NCI-H2196 (cell line): ENCODE results near the gene ADAMTSL4.
"Not testable (repeated sequence)": the region's sequence is repeated elsewhere in the genome, so short reads cannot be mapped to it uniquely, and the experiment has no call there.

ENCODE experiments used
- DNase-seq: peaks from one replicate; lab custom pipeline; 2025; ENCODE audit not compliant: unreplicated experiment; lab: John Stamatoyannopoulos, UW

ADAMTSL4 gene

DNA sequence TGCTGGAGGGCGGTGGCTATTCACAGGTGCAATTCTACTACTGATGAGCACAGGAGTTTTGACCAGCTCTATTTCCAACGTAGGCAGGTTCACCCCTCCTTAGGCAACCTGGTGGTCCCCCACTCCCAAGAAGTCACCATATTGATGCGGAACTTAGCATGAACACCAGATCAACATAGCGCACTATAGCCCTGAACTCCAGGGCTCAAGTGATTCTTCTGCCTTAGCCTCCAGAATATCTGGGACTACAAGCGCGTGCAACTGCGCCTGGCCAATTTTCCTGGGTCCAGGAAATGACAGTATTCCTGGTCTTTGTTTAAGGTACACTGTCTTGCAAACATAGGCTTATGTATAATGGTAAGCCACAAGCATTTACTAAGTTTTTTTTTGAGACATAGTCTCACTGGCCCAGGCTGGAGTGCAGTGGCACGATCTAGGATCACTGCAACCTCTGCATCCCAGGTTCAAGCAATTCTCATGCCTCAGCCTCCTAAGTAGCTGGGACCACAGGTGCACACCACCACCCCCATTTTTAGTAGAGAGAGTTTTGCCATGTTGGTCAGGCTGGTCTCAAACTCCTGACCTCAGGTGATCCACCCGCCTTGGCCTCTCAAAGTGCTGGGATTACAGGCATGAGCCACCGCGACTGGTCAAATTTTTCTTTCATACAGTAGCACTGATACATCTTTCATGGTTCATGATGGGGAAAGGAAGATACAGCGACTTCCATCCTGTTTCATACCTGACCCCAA is 17.6 kb downstream of the ADAMTSL4 start:
- DNase-seq, result no peak

DNA sequence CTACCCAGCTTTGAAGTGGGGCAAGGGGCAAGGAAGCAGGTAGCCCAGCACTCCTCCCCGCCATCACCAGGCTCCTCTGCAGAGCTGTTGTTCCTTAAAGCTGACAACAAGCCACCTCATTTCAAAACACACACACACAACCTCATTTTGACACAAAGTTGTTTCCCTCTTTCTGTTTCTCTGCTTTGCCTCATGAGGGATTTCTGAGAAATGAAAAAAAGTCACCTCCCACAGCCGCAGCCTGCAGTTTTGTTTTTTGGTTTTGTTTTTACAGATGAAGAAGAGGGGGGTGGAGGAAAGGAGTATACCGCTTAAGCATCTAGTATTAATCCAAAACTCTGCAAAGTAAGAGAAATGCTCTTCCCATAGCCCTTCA is 18.1 kb downstream of the ADAMTSL4 start:
- no peak for DNase-seq

DNA sequence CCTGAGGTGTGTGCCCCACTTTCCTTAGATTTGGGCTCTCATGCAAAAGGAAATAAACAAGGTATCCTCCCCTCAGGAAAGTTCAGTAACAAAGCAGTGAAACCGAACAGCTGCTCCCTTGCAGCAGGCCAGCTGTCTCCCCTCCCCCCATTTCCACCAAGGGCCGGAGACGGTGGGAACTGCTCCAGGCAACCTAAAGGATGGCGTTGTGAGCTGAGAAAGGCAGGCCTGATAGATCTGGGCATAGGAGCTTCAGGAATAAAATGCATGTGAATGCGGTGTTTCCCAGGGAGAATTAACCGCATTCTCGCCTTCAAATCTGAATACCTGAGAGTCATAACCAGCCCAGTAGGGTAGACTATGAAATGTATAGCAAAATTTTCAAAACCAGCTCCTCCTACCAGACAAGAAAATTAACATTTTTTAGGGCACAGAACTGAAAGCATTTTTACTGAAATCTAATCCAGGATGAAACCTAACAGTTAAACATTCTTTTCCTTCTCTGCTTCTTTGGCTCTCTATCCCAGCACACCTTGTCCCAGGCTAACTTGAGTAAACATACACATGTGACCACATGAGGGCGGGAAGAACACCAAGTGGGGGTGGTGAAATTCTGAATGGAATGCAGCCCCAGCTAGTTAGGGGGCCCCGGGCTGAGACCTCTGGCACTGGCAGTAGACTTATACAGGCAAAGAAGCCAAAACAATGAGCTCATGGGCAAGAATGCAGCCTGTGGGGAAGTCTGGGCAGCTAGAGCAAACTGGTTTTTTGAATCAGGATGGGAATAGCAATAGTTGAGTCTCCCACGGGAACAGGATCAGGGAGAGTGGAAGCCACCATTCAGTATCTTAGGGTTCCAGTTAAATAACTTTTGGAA is 18.7 kb downstream of the ADAMTSL4 start:
- peak; percentile 68 for DNase-seq

DNA sequence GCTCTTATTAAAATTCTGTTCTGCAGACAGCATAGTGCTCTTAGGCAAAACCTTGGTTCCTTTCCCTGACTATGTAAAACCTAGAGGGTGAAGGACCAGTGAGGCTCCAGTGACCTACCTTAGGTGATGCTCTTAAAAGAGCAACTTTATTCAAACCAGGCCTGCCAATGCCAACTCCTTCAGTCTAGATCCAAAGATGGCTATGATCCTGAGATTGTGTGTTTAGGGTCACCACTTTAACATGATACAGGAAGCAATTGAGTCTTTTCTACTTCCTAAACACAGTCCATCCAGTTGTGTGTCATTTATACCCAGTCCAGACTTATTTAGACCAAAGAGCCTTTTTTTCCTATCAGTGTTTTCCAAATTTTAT is 19.4 kb downstream of the ADAMTSL4 start:
- peak; percentile 60 for DNase-seq

DNA sequence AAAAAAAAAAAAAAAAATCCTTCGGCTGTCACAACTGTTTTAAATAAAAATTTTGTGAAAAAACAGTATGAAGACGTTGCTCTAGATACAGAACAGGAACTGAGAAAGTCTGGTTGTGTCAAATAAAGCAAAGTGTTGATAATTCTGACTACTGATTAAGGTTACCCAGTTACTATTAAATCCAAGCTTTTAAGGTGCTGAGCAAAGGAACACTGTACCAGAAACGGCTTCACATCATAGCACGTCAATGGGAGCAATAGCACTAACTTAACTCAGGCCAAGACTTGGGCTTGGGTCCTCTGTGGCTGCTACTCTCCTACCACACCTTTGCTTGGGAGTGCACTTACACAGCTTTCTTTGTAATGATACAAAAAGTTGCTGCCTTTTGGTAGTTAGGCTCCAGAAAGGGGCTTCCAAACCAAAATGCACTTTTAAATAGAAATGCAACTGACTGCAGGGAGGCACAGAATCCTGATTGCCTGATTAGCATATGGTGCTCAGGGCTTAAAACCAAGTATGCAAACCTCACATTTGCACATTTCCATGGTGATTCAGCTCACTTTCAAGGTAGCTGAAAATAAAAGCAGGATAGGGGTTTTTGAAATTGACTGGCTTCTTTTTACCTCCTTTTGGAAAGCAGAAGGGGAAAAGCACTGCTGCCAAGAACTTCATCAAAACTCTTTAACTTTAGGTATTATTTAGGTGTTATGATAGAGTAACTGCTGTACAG is 23.9 kb downstream of the ADAMTSL4 start:
- DNase-seq, result no peak

DNA sequence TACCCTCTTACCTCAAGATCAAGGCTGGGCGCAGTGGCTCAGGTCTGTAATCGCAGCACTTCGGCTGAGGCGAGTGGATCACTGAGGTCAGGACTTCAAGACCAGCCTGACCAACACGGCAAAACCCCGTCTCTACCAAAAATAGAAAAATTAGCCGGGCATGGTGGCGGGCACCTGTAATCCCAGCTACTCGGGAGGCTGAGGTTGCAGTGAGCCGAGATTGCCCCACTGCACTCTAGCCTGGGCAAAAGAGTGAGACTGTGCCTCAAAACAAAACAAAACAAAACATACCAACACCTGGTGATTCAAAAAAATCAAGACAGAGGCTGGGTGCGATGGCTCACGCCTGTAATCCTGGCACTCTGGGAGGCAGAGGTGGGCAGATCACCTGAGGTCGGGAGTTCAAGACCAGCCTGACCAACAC is 24.5 kb downstream of the ADAMTSL4 start:
- DNase-seq, result not testable (repeated sequence)

DNA sequence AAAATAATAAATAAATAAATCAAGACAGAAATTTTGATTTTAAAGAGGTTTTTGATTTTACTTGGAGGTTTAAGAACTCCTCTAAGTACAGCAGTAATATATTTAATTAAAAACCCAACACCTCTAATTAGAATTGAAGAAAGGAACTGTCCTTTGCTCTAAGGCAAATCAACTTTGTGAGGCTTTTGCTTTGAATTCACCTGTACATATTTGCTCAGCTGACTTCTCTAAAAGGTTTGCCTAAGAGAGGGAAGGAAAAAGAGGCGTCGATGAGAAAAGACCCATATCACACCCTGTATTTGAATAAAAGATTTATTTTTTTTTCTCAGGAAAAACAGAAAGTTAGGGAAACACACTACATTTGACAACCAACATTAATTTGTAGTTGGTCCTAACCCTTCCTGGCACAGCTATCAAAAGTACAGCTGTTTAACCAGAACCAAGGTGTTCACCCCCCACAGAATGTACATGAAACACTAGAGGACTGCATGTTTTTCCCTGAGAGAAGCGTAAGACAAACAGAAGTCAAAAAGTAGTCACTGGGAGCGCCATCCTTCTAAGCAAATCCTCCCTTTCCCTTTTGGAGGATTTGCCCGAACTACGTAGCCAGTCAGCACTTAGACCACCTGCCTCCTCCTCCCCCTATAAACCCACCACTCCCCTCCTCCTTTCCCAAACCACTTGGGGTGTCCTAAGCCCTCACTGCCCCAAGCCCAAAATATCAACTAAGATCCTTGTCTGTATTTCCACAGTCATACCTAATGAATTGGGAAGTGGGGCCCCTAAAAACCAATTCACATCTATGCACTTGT is 25.3 kb downstream of the ADAMTSL4 start:
- DNase-seq, result no peak

DNA sequence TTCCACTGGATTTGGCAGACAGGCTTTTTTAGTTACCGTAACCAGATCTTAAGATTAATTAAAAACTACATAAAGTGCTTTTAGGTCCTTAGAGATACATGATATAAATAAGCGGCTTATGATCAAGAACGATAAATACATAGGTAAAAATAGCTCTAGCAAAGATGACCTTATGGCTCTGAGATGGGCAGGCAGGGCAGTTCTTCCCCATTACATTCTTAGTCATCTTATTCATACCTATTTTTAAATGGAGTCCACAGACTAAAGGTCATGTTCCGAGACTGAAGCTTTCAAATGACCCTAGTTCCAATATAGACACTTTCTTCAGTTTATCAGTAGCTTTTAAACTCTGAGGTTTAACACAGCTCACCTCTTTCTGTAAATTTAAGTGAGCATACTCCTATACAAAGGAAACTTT is 25.9 kb downstream of the ADAMTSL4 start:
- no peak for DNase-seq

DNA sequence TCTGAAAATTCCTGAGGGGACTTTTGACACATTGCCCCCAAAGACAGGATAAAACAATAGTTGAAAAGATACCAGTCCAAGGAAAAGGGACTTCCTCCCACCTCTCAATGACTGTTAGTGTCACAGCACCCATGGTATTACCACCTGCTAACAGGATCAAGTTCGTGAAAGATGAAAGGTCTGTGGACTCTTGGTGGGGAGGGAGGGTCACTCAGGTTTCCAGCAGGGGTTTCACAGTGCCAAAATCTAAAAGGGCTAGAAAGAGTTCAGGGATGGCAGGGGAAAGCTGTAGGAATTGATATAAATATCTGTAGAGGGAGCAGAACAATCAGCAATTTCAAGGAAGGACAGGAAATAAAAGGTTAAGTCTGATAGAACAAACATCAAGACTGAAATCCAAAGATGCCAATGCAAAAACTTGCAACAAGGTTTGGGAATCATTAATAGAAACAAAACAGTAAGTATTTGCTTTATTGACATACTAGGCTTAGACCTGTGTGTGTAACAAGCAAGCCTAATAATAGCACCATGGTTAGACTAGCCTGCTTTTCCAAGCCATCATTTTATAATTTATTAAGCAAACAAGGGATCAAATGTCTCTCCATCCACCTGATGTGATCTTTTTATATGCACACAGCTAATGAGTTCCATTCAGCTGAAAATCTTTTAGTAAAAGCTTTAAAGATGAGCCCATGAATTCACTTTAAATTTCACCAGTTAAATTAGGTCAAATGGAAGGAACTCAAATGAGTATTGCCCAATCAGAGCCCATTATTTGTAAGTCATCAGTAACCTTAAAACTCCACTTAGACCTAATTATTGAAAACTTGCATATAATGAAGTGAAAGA is 26.5 kb downstream of the ADAMTSL4 start:
- DNase-seq, result peak; percentile 42

DNA sequence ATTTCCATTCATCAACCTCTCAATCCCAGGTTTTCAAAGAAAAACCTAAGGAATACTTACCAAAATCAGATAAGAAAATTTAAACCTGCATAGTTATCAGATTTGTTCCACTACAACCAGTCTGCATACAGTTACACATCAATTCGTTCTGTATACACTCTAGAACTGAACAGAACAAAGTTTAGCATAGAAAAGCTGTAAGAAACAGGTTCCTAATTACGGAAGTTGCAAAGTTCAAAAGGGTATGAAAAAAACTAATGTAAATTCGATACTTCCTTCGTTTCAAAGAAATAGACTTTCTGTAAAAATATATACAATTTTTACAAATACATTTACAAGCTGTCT is 27.1 kb downstream of the ADAMTSL4 start:
- DNase-seq, result no peak

DNA sequence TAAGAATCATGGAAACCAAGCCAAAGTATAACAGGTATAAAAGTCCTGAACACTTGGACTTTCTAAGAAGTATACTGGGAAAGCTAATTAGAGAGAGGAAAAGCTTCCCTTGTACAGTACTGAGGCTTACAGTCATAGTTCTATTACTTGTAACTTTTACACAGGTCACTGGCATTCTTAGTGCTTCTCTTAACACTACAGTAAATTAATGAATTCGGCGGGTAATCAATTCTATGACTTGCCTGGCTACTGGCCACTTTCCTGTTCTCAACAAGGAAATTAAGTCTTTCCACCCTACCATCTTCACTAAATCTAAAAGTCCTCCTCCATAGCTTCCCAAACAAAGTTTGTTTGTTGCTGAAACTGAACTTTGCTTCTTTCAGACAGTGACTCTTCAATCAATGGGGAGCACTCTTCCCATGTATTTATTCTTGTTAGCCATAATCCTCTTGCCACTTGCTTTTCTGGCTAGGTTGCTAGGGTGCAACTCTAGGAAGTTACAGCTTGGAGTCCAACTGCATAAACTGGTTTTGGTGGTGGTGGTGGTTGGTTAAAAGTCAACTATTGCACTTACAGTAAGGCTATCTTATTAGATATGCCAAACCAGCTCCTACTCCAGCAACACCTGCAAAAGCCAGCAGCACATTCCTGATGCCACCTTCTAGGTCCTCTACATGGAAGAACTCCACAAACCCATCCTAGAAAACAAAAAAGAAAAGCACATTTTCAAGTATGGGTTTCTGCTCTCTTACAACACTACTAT is 27.8 kb downstream of the ADAMTSL4 start:
- DNase-seq, result no peak

DNA sequence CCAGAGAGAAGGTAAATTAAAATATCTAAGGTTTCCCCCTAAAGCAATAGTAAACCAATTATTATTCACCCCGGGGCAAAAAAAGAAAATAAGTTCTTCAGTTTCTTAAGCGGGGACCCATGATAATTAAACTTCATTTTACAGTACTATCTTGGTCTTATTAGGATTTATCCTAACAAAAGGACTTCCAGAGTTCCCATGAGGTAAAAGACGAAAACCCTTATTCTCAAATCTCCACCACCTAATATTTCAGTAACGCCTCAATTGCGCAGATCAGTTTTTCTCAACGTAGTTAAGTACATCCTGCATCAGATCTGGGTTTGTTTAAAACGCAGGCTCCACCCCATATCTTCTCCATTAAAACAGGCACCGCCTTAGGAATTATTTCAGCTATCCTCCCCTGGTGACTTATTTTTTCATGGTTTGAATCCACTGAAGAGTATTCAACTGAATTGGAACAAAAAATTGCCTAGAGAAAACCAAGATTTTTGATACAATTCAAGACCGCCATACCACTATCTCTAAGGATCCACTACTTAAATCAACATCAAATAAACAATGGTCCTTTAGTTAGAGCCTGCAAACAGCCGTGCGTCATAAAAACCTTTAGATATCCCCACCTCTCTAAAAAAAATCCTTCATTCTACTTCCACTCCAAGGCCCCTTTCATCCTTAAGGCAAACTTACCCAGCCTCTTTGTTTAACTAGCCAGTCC is 28.5 kb downstream of the ADAMTSL4 start:
- DNase-seq, result no peak

DNA sequence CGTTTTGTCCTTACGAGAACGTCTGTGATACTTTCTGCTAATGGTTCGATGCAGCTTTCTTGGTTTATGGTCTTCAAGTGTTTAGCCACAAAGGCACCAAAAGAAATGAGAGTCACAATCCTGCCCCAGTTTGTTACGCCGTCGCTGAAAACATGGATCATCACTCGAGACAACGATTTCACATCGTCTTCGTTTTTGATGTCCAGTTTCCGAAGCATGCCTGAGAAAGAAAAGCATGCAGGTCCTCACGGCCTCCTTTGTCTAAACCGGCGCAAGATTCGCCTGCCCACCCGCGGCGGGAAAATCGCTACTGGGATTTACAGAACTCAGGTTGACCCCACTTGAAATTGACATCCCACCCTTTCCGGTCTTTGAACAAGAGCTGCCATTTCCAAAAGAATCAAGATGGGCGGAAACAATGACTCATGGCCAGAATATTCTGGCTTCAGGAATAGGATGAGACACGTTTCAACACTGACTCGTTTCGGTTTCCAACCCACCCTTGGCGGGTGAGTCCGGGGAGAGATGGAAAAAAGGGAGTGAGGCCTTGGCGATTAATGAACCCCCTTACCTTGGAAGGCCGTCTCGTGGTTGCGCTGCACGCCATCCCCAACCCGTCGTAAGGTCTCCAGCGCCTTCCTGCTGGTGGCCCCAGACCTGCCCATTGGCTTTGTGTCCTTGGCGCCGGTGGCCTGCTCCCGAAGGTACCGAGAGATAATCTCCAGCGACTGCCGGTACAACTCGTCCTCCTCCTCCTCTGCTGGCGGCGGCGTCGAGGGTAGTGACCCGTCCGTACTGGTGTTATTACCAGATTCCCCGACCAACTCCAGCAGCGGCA is 29.3 kb downstream of the ADAMTSL4 start:
- DNase-seq, result peak; percentile 40

DNA sequence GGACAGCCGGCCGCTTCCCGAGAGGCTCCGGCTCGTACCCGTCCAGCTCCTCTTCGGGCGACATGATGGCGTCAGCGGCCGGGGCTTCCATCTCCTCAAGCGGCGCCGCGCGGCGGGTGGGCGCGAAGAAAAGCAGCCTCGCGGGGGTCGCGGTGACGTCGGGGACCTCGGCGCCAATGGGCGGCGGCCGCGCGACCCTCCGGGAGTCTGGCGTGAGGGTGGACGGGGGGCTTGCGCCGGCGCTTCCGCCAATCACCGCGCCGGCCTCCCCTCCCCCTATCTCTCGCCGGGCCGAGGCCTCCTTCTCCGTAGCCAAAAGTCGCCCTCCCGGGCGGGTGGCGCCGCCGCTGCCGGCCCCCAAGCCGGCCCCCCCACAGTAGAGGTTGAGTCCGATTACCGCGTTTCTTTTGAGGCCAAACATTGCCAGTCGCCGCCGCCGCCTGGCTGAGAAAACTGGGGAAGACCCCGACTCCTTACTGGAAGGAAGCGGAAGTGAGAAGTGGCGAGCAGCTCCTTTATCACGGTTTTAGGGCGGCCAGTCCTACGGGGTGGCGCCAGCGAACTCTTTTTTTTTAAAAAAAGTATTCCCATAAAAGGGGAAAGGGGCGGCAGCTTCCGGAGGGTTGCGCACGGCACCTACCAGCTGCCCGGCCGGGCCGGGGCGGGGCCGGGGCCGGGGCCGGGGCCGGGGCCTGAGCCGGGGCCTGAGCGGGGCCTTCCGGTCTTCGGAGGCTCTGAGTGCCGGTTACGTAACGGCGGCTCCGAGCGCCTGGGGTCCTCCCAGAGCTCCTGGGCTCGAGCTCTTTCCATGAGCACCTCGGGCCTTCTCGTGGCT is 30.1 kb downstream of the ADAMTSL4 start, which contains the start of gene MCL1:
Gene MCL1 (minus strand): TSS at position 501 of the 835 bp plus-strand sequence. CDS start 80 bp downstream, at position 421.
- DNase-seq, result peak; percentile 93

DNA sequence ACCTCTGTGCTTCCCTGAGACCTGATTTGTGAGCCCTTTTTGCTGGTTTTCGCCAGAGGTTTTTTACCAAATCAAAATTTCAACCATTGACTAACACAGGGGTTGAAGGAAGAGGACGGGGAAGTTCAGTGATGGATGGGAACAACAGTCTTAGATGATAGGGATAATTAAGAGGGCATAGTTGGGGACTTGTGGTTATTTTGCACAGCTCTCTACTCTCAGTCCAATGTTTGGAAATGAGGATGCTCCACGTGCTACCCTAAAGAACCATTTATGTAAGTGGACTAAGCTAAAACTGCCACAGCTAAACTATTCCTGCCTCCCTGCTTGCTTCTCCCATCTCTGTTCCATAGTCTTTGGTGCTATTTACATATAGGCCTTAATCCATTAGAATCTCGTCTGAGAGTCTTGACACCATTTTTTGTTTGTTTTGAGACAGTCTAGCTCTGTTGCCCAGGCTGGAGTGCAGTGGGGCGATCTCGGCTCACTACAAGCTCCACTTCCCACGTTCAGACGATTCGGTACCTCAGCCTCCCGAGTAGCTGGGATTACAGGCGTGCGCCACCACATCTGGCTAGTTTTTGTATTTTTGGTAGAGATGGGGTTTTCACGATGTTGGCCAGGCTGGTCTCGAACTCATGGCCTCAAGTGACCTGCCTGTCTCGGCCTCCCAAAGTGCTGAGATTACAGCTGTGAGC is 30.9 kb downstream of the ADAMTSL4 start:
- DNase-seq, result no peak

DNA sequence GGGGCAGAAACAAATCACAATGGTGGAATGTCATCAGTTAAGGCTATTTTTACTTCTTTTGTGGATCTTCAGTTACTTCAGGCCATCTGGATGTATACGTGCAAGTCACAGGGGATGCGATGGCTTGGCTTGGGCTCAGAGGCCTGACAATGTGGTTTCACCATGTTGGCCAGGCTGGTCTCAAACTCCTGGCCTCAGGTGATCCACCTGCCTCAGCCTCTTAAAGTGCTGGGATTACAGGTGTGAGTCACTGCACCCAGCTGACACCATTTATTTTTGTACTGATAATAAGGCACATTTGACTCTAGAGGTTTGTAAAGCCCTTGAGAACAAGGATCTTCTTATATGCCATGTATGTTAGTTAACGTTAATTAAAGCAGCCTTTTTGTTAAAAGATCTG is 31.8 kb downstream of the ADAMTSL4 start:
- DNase-seq, result not testable (repeated sequence)
